ENCODE results near the gene MARCHF3. TPM values are rescaled to one million over a fixed set of nuclear protein-coding genes. Genes with fewer than 3 reads are reported as not detected.
"Not testable (repeated sequence)": the region's sequence is repeated elsewhere in the genome, so short reads cannot be mapped to it uniquely, and the experiment has no call there.

Gene MARCHF3
- total RNA-seq, 1 donor from 2014 or later: 65.9 TPM

DNA sequence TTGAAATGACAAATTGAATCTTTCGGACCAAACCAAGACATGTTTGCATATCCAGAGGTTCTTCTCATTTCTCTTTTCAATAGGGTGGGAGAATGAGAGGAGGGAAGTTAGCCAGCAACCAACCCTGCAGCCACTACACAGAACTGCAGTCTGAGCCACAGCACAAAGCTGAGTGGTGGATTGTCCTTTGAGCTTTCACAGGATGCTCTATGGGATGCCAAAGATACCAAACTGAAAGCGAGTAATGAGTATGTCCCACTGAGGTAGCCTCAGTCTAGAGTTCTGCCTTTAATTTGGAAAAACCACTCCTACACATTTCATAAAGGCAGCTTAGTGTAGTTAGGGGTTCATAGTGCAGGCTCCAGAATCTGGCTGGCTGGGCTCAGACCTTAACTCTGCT lies 114.9 kb downstream of the MARCHF3 start:
- DNase-seq: no peak

DNA sequence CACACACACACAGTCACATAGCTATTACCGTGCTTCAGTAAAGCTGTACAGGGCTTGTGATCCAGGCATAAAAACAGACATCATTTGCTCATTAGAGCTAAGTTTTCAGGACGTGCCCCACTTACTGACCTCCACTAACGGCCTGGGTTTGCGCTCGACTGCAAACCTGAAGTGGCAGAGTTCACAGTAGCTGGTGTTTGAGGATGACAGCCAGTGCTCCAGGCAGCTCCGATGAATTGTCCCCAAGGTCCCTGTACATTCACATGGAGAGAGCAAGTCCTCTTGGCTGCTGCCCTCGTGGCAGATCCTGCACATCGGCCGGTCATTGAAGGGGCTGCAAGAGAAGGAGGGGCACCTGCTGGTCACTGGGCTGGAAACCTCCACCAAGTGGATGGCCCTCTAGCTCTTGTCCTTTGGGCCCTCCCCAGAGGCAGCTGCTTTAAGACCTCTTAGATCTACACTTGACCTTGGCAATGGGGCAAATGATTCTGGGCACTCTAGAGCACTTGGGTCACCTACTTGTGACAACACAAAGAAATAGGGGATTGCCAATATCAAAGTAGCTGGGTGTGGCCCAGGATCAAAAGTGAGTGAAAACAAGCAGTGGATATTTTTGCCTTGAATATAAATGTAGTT lies 115.4 kb downstream of the MARCHF3 start:
- DNase-seq: no peak

DNA sequence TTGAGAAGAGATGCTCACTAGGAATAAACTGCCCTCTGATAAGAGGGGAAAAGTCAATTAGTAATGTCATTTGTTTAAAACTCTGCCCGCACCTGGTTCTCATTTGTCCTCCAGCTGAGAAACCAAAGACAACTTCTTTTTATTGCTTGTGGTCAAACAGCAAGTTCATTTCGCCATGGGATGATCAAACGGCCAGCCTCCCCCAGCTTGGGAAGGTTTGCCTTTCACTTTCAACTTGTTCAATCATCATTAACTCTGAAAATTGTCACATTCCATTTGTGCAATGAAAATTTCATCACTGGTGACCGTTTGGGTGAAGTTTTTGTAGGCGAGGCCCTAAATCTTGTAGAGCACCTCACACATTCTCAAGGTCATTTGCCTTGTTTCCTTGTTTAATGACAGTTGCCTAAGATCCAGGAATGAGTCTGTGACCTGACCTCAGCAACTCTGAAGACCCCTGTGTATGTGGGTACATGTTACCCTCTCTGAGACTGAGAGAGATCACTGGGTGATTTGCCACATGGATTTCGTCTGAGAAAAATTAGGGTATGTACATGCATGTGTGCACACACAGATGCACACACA lies 117.7 kb downstream of the MARCHF3 start:
- no peak for DNase-seq

DNA sequence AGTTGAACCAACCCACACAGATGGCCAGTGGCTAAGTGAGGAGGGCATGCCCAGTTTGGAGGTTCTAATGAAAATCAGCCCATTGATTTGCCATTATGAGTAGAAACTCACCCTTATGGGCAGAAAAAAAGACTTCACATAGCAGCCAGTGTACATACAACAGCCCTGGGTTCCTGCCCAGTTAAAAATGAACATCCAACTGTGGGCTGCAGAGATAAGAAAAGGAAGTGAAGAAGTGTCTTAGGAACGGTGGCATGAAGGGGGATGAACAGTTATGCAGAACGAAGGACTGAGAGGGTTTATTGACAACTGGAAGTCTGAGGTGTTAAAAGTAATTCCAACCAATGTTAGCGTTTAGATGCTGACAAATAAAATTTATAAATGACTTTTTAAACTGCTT lies 118.4 kb downstream of the MARCHF3 start:
- no peak for DNase-seq

DNA sequence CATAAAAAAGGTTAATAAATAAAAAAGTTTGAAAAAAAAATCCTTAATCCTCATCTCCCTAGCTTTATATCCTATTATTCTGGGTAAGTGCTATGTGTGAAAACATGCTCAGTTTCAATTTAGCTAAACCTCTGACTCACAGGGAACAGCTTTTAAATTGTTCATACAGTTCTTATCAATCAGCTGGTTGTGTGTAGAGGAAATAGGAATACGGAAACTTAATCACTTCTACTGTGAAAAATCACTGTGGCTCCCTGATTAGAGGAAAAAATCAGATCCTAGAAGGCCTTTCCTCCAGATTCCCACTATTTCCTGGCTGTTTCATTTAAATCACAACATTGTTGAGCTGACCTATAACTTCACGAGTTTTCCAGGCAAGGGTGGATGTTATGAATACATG lies 120.5 kb downstream of the MARCHF3 start:
- peak; percentile 89 for DNase-seq

DNA sequence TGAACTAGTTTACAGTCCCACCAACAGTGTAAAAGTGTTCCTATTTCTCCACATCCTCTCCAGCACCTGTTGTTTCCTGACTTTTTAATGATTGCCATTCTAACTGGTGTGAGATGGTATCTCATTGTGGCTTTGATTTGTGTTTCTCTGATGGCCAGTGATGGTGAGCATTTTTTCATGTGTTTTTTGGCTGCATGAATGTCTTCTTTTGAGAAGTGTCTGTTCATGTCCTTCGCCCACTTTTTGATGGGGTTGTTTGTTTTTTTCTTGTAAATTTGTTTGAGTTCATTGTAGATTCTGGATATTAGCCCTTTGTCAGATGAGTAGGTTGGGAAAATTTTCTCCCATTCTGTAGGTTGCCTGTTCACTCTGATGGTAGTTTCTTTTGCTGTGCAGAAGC lies 126.0 kb downstream of the MARCHF3 start:
- DNase-seq: not testable (repeated sequence)

DNA sequence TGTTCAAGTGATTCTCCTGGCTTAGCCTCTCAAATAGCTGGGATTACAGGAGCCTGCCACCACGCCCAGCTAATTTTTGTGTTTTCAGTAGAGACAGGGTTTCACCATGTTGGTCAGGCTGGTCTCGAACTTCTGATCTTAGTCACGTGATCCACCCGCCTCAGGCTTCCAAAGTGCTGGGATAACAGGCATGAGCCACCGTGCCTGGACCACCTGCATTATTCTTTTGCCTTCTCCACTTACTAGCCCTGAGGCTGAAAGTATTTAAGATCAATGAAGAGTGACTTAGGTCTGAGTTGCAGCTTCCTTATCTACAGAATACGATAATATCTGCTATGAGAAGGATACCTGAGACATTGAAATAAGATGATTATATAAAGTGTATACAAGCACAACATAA lies 129.6 kb downstream of the MARCHF3 start:
- DNase-seq: no peak

DNA sequence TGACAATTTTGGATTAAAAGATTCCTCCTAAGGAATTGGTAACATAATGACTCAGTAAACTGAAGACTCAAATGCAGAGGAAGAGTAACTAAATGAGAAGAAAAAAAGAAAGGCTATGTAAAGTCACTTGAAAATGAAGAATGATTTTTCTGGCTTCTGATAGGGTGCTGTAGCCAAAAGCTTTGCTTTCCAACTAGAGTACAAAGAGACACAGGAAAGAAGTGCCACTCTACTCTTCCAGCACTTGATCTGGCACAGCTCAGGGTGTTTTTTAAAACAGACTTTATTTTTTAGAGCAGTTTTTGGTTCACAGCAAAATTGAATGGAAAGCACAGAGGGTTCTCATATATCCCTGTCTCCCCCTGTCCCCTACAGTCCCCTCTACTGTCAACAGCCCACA lies 130.9 kb downstream of the MARCHF3 start:
- no peak for DNase-seq

DNA sequence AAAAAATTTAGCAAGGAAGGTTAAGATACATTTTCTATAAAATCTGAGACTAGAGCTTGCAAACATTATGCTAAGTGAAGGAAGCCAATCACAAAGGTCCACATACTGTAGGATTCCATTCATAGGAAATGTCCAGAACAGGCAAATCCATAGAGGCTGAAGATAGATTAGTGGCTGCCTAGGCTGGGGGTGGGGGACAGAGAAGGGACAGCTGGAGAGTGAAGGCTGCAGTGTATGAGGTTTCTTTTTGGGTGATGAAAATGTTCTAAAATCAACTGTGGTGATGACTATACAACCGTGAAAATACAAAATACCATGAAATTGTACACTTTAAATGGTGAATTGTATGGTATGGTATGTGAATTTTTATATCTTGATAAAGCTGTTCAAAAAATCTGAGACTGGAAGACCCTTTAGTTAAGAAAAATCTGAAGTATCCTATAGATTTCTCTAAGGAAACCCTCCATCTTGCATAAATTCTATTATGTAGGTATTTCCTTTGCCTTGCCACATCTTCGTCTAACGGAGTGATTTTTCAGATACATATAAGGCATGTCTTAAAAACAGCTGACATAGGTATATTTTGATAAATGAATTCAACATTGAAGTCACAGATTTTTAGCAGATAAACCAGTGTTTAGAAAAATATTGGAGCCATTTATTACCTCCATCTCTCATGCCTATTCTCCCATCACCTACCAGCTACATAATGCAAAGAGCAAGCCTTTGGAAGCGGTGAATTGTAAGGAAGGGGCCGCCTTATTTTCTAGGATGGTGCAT lies 132.3 kb downstream of the MARCHF3 start:
- DNase-seq: no peak

DNA sequence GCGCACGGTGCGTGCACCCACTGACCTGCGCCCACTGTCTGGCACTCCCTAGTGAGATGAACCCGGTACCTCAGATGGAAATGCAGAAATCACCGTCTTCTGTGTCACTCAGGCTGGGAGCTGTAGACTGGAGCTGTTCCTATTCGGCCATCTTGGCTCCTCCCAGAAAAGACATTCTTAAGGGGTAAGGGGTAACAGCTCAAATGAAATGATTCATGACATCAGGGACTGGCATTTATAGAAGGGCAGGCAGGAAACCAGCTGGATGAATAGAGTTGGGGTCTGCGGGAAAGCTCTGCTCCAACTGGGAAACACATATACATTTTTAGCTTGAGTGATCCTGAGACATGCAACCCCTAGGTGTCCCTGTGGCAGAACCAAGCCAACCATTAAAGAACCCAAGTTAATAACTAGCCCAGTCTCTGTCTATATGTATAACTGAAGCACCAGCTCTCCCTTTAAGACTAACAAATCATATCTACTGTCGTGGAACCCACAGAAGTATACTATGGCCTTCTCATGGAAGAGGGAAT lies 134.1 kb downstream of the MARCHF3 start:
- DNase-seq: no peak

DNA sequence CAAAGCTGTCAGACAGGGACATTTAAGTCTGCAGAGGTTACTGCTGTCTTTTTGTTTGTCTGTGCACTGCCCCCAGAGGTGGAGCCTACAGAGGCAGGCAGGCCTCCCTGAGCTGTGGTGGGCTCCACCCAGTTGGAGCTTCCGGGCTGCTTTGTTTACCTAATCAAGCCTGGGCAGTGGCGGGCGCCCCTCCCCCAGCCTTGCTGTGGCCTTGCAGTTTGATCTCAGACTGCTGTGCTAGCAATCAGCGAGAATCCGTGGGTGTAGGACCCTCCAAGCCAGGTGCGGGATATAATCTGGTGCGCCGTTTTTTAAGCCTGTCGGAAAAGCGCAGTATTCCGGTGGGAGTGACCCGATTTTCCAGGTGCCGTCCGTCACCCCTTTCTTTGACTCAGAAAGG lies 134.6 kb downstream of the MARCHF3 start:
- not testable (repeated sequence) for DNase-seq

DNA sequence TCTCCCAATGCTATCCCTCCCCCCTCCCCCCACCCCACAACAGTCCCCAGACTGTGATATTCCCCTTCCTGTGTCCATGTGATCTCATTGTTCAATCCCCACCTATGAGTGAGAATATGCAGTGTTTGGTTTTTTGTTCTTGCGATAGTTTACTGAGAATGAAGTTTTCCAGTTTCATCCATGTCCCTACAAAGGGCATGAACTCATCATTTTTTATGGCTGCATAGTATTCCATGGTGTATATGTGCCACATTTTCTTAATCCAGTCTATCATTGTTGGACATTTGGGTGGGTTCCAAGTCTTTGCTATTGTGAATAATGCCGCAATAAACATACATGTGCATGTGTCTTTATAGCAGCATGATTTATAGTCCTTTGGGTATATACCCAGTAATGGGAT lies 139.9 kb downstream of the MARCHF3 start:
- DNase-seq: not testable (repeated sequence)

DNA sequence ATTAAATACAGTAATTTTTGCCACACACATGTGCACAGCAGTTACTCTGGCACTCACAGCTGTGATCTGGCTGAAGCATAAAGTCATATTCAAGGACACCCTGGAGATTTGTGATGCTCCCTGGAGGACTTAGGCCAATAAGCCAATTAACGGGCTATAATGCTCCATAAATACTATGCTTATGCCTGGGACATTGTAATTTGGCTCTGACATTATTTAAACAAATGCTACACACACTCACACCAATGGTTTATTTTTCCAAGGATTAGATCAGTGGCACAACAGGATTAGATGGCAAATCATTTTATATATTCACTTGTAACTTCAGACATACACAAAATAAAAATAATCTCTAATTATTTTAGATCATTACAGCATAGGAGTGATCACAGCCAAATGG lies 142.2 kb downstream of the MARCHF3 start:
- DNase-seq: no peak

DNA sequence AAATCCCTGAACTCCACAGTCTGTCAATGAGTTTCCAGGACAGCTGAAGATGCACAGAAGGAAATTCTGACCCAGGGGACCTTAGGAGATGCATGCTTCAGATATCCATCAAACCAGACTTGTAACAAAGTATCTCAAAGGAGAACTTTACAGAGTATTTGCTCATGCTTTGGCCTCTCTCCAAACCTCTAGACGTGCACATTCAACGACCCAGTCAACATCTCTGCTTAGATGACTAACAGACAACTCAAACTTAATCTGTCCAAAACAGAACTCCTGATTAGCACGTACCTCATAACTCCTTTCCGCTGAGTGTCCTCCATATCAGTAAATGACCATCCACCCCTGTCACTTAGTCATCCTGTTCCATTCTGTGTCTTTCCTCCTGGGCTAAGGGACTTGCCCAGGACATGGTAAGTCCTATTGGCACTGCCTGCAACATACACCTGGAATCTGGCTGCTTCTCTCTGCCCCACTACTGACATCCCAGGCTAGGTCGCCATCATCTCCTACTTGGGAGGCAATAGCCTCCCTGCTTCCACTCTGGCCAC lies 146.0 kb downstream of the MARCHF3 start:
- DNase-seq: peak; percentile 87

DNA sequence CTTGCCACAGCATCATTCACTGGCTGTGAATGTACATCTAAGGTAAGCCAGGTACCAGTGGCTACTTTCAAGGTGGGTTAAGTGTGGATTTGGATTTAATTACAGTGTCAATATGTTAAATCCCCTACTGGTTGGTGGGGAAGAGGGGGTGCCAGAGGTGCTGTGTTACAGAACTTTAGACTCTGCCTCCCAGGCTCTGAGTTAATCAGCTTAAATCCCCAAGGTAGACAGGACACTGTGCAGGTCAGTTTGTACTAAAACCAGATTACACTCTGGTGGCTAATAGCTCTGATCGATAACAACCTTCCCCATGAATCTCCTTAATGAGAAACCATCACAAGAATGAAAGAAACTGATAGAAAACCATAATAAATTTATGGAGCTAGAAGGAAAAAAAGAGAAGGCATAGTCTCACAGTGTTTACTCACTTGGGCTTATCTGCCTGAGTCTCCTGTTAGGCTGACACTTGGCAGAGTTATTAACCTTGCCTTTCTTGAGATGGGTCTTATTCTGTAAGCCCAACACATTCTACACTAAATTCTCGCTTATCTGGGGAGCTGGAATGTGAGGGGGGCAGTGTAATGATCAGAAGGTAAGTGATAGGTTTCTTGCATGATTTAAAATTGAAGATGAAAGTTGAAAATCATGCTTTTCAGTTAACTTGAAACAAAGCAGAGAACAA lies 146.7 kb downstream of the MARCHF3 start:
- no peak for DNase-seq

DNA sequence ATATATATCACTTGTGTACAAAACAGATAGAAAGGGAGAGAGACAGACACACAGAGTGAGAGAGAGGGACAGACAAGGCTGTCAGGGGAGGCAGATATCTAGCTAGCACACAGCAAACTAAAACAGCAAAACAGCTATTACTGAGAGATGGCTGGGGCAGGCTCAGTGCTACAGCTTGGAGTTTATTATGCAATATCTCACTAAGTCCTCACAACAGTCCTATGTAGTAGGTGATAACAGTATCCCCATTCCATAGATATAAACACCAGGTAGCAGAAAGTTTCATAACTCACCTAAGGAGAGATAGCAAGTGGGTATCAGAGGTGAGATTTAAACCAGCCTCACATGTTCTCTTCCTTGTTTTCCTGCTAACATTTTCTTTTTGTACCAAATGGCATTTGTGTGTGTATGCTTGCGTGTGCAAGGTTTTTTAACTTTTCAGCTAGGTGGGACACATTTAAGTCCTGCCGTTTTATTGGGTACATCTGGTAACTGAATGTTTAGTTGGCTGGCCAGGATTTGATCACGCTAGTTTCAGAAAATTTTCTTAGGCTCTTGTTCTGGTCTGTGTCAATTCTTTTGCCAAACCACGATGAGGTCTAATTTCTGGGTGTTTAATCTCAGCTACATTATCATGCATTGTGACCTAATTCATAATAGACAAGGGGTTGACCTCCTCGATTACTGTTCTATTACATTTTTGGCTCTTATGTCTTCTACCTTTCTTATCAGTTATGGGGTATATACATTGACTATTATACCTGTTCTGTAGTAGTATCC lies 148.3 kb downstream of the MARCHF3 start:
- no peak for DNase-seq

DNA sequence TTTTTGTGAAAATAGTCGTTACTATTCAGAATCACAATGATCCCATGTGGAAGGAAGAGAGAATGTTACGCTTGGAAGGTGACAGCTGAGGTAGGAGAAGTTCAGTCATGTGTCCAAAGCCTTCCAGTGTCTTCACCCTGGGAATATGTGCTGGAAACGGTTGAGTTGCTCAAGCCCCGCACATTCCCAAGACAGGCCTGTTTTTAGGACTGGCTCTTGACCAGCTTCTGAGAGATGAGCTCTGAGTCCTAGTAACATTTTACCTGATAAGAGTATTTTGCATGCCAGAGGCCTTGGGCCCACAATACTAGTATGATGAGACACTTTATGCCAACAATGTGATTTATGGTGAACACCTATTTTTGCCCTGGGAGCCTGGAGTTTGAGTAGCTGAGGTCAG lies 151.7 kb downstream of the MARCHF3 start:
- no peak for DNase-seq

DNA sequence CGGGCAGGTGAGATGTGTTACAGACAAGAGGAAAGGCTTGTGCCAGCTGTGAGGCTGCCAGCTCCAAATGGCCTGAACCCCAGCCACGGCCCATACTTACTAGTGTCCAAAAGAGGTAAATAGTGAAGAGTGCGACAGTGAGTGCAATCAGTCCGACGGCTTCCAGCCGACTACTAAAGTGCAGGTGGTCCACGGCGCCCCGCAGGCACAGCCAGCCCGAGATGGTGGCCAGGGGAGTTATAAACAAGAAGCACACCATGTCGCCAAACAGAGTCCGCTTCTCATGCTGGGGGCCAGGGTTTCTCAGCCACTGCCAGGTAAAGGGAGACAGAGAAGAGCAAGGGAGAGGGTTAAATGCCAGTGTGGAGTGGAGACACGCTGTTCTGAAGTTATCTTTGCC lies 152.3 kb downstream of the MARCHF3 start:
- DNase-seq: no peak

DNA sequence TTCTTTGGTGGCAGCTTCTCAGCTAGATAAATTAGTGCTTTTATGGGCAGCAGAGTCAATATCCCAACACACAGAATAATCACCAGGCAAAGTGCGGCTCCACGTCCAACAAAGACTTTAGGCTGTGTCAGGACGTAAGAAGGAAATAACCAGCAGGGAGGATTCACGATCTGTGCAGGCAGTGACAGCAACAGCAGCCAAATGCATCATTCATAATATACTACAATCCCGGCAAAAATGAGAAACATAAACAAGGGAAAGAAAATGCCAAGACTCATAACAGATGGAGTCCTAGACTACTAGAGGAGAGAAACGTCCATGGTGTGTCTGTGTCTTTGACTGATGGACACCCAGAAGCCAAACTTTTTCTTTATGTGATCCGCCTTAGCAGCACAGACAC lies 152.8 kb downstream of the MARCHF3 start:
- no peak for DNase-seq

DNA sequence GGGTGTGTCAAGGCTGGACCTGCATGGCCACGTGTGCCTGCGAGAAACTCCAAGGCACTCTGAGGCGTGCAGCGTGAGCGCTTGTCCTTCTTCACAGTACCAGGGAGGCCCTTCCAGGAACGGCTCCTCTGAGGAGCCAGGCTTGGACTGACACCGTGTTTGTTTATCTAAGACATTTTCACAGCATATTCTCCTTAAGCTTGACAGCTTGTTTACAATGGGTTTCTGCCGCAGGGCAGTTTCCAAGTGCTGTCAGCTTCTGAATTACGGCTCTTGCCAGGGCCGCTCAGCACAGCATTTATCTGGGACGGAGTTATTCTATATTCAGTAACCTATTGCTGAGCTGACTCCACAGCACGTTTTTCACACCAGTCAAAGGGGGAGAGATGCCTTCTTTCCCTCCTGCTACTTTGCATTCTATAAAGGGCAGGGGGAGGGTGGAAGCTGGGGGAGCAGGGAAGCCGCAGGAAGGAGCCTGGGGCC lies 155.0 kb downstream of the MARCHF3 start:
- no peak for DNase-seq

DNA sequence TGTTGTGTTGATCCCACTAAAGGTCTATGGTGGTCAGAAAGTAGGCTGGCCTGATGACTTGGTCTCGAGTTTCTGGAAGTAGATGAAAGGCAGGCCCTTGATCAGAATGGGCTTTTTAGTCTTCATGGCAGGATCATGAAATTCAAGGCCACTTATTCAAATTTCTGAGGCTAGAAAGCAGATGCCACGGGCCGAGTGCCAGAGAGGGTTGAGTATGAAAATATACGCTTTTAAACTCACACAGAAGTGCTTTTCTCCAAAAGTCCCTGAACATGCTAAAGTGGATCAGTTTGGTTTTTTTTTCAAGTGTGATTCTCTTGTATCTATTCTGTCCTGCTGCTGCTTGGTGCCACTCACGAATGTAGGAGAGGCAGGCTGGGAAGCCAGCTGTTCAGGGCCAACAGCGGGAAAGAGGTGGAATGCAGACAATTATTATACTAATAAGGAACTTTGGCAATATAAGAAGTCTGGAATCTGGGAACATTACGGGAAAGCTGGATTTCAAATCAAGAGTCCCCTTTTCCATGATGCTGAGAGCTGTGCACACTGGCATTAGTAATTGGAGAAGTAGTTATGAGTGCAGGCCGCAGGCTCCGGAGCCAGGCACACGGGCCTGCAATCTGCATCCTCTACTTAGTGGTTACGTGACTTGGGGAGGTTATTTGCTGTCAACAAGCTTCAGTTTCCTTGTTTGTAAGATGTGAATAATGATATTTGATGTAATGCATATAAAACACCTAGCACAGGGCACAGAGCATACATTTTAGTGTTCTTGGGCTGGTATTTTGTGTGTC lies 157.6 kb downstream of the MARCHF3 start:
- DNase-seq: no peak

All from dermis blood vessel endothelial cell (primary cell).